K562 (cell line): ENCODE measurements around the gene NRAP.

Source experiments
- EP300 ChIP-seq: IDR thresholded peaks from 2 replicates; pipeline ENCODE4 v1.6.1; 2012; ENCODE audit warnings: low read length, improper control_type of control experiment
- HDAC6 ChIP-seq: IDR thresholded peaks from 2 replicates; pipeline ENCODE4 v1.6.1; 2012; ENCODE audit warnings: low read depth, mild to moderate bottlenecking, control low read depth, inconsistent platforms, low read length, moderate library complexity
- NR2C2 ChIP-seq, 2 experiments: fragments of 200-800 bp in 1 of 2; sonication (Bioruptor generic) in 1 of 2; sonication (generic) in 1 of 2; formaldehyde crosslinking in 1 of 2; IDR thresholded peaks; 2 replicates each; pipeline versions ENCODE4 v1.6.1 to v1.8.0; 2016 to 2022; ENCODE audit warnings: mild to moderate bottlenecking in 1 of 2, missing compliant biosample characterization in 1 of 2, missing genetic modification characterization in 1 of 2, missing genetic modification reagents in 1 of 2
- ZNF24 ChIP-seq: fragments of 450-650 bp; IDR thresholded peaks from 2 replicates; pipeline ENCODE4 v1.6.1; 2016
- TF ChIP-seq, protein P1 (sequence below): fragments of 200-800 bp; sonication (Bioruptor generic); IDR thresholded peaks from 2 replicates; pipeline ENCODE4 v1.6.1; 2016; ENCODE audit warnings: missing genetic modification characterization, missing compliant biosample characterization
- TF ChIP-seq, protein P2 (sequence below): sonication (generic); formaldehyde crosslinking; IDR thresholded peaks from 2 replicates; pipeline ENCODE4 v1.9.0; 2022; ENCODE audit warnings: mild to moderate bottlenecking, missing genetic modification reagents
- TF ChIP-seq, protein P3 (sequence below): sonication (generic); formaldehyde crosslinking; IDR thresholded peaks from 2 replicates; pipeline ENCODE4 v1.8.1; 2023; ENCODE audit warnings: mild to moderate bottlenecking, missing genetic modification reagents

DNA sequence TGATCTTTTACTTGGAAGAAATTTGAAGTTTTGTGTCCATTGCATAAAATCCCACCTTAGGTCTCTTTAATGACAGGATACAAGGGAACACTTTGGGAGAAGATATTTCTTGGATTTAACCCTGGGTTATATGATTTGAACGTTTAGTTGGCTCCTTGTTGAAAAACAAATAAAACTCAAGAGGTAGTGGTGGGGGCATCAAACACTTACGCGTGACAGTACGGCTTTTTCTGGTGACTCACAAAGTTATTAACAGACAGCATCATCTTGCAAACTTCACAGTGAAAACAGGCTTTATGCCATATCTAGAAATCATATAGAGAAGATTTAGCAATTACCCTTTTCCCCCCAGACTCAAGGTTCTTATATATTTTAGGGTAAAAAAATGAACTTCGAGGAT, 699 bp downstream of the NRAP start:
- no peak for TF ChIP-seq EP300
- TF ChIP-seq ZNF24 = no peak
- TF ChIP-seq HDAC6 = no peak
- no peak for TF ChIP-seq NR2C2 (CRISPR knock-in tag; IDR thresholded peaks at IDR 0.05)
- no peak for TF ChIP-seq NR2C2 (tag; IDR thresholded peaks at IDR 0.05)
- TF ChIP-seq, protein P1, sequence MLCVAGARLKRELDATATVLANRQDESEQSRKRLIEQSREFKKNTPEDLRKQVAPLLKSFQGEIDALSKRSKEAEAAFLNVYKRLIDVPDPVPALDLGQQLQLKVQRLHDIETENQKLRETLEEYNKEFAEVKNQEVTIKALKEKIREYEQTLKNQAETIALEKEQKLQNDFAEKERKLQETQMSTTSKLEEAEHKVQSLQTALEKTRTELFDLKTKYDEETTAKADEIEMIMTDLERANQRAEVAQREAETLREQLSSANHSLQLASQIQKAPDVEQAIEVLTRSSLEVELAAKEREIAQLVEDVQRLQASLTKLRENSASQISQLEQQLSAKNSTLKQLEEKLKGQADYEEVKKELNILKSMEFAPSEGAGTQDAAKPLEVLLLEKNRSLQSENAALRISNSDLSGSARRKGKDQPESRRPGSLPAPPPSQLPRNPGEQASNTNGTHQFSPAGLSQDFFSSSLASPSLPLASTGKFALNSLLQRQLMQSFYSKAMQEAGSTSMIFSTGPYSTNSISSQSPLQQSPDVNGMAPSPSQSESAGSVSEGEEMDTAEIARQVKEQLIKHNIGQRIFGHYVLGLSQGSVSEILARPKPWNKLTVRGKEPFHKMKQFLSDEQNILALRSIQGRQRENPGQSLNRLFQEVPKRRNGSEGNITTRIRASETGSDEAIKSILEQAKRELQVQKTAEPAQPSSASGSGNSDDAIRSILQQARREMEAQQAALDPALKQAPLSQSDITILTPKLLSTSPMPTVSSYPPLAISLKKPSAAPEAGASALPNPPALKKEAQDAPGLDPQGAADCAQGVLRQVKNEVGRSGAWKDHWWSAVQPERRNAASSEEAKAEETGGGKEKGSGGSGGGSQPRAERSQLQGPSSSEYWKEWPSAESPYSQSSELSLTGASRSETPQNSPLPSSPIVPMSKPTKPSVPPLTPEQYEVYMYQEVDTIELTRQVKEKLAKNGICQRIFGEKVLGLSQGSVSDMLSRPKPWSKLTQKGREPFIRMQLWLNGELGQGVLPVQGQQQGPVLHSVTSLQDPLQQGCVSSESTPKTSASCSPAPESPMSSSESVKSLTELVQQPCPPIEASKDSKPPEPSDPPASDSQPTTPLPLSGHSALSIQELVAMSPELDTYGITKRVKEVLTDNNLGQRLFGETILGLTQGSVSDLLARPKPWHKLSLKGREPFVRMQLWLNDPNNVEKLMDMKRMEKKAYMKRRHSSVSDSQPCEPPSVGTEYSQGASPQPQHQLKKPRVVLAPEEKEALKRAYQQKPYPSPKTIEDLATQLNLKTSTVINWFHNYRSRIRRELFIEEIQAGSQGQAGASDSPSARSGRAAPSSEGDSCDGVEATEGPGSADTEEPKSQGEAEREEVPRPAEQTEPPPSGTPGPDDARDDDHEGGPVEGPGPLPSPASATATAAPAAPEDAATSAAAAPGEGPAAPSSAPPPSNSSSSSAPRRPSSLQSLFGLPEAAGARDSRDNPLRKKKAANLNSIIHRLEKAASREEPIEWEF (CRISPR knock-in tag) = no peak
- TF ChIP-seq, protein P2, sequence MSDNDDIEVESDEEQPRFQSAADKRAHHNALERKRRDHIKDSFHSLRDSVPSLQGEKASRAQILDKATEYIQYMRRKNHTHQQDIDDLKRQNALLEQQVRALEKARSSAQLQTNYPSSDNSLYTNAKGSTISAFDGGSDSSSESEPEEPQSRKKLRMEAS (CRISPR knock-in tag) = no peak
- TF ChIP-seq, protein P3, sequence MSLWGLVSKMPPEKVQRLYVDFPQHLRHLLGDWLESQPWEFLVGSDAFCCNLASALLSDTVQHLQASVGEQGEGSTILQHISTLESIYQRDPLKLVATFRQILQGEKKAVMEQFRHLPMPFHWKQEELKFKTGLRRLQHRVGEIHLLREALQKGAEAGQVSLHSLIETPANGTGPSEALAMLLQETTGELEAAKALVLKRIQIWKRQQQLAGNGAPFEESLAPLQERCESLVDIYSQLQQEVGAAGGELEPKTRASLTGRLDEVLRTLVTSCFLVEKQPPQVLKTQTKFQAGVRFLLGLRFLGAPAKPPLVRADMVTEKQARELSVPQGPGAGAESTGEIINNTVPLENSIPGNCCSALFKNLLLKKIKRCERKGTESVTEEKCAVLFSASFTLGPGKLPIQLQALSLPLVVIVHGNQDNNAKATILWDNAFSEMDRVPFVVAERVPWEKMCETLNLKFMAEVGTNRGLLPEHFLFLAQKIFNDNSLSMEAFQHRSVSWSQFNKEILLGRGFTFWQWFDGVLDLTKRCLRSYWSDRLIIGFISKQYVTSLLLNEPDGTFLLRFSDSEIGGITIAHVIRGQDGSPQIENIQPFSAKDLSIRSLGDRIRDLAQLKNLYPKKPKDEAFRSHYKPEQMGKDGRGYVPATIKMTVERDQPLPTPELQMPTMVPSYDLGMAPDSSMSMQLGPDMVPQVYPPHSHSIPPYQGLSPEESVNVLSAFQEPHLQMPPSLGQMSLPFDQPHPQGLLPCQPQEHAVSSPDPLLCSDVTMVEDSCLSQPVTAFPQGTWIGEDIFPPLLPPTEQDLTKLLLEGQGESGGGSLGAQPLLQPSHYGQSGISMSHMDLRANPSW = no peak
